Activated CD4-positive, alpha-beta T cell treated with anti-CD3 and anti-CD28 coated beads for 36 hours (primary cell): ENCODE data around the gene TMEM179. TPM values are rescaled to one million over a fixed set of nuclear protein-coding genes. Genes with fewer than 3 reads are reported as not detected.
A peak's percentile ranks its signal among the peaks of the same experiment; 100 is the strongest.

ENCODE experiments used
- ATAC-seq: fragments of 200-7000 bp; cut with Tn5 transposase; one replicate; pipeline ENCODE4 v1.10.0; 2021; ENCODE audit warnings: mild to moderate bottlenecking, moderate library complexity
- CTCF ChIA-PET: fragments of 350-600 bp; sonication (Branson Sonifier 250); formaldehyde crosslinking; loops from one replicate; lab custom pipeline; 2021; ENCODE audit warnings: antibody characterized with exemption; lab: Charles Lee
- POLR2A ChIA-PET: fragments of 350-600 bp; sonication (Branson Sonifier 250); formaldehyde crosslinking; loops from one replicate; lab custom pipeline; 2021; ENCODE audit warnings: antibody characterized with exemption, inconsistent platforms; lab: Charles Lee
- DNase-seq: peaks from one replicate; pipeline ENCODE4 v3.0.0-alpha.2; 2020
- H3K27ac Mint-ChIP-seq: one replicate; pipeline ENCODE4 v1.8.0; 2021; ENCODE audit warnings: mixed read lengths
- H3K27me3 Mint-ChIP-seq: one replicate; pipeline ENCODE4 v1.8.0; 2021; ENCODE audit warnings: mixed read lengths
- H3K36me3 Mint-ChIP-seq: one replicate; pipeline ENCODE4 v1.8.0; 2021; ENCODE audit warnings: low read depth, mixed read lengths
- H3K4me1 Mint-ChIP-seq: one replicate; pipeline ENCODE4 v1.8.0; 2021; ENCODE audit warnings: mixed read lengths
- H3K4me3 Mint-ChIP-seq: one replicate; pipeline ENCODE4 v1.8.0; 2021; ENCODE audit warnings: mild to moderate bottlenecking, moderate library complexity, mixed read lengths
- H3K9me3 Mint-ChIP-seq: one replicate; pipeline ENCODE4 v1.8.0; 2021; ENCODE audit warnings: low read depth, mixed read lengths
- intact Hi-C, 2 experiments: fragments of 100-400 bp; cut with DNase I in 1 of 2; cut with micrococcal nuclease in 1 of 2; formaldehyde crosslinking; loops; one replicate each; pipeline versions ENCODE4 v1.14.2 to v1.15.1; 2022 to 2024; cut with DNase I, micrococcal nuclease
- total RNA-seq, 2 experiments: library from RNA; stranded (reverse); gene quantifications; one replicate each; pipeline ENCODE4 v1.2.3, GENCODE V29; 2021

Gene TMEM179
- total RNA-seq, 2 experiments from 2014 or later = 0.32 TPM; not detected in 1

DNA sequence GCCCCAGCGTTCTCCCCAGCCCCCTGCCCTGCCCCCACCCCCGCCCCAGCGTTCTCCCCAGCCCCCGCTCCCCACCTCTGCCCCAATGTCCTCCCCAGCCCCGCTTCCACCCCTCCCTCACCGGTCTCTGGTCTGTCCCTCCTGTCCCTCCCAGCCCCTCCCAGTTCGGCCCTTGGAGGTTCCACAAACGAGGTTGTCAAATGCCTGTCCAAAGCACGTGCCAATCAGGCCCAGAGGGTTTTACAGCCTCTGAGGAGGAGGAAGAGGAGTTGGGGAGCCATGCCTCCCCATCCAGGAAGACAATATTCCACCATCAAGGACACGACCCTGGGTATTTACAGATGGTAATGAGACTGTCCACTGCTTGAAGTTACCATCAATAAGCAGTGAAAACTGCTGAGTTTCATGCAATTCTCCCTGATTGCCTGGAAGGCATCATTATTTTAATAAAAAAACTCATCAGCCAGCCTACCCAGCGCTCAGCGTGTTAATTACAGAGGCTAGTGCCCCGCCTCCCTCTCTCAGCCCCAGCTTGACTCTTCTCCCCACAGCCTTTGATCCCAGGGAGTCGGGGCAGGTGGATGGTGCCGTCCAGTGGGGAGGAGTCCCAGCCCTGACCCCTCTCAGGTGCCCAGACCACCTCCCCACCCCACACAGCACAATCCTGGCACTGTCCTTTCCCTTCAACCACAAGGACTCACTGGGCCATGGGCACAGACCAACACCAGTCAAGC lies 55.6 kb downstream of the TMEM179 start:
- H3K4me3 Mint-ChIP-seq = no peak overlapping the region
- H3K9me3 Mint-ChIP-seq = no peaks in the 10 kb centered on the region
- CTCF ChIA-PET = no interaction called here
- H3K36me3 Mint-ChIP-seq = no peaks in the 10 kb centered on the region
- no peak overlapping the region for H3K27ac Mint-ChIP-seq
- DNase-seq (no peak), ATAC-seq (no peak)
- H3K4me1 Mint-ChIP-seq = no peaks in the 10 kb centered on the region
- intact Hi-C loops = no loop called here
- POLR2A ChIA-PET = no interaction called here
- H3K27me3 Mint-ChIP-seq = peaks cover 14% of the 10 kb centered on the region

DNA sequence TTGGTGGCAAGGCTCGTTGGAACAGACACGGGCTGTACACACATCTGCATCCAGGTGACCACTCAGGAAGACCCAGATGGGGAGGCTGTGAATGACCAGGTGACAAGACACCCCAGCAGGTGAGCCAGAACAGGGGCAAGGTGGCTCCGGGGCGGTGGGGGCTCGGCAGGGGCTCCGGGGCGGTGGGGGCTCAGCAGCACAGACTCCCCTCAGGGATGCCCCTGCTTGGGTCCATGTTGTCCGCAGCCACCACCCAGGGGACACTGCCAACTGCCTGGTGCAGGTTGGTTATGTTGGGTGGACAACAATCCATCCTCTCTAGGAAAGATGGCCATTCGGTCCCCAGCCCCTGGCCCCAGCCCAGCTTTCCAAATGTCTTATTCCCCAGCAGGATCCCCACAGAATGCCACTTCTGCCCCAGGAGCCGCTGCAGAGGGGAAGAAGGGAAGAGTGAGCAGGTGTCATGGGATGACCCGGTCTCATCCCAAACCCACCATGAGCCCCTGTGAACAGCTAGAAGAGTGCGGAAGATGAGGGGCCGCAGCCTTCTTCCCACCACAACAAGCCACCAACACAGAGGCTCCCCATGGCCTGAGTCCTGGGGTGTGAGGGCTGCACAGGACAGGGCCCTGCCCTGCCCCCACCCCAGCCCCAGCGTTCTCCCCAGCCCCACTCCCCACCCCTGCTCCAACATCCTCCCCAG lies 56.4 kb downstream of the TMEM179 start:
- CTCF ChIA-PET = no interaction called here
- Mint-ChIP-seq H3K36me3 (no peaks in the 10 kb centered on the region), H3K27ac (no peak overlapping the region), H3K4me1 (no peaks in the 10 kb centered on the region), H3K4me3 (no peak overlapping the region), H3K27me3 (peaks cover 17% of the 10 kb centered on the region), H3K9me3 (no peaks in the 10 kb centered on the region)
- POLR2A ChIA-PET = no interaction called here
- ATAC-seq (no peak), DNase-seq (peak; percentile 2)
- intact Hi-C loops = no loop called here

DNA sequence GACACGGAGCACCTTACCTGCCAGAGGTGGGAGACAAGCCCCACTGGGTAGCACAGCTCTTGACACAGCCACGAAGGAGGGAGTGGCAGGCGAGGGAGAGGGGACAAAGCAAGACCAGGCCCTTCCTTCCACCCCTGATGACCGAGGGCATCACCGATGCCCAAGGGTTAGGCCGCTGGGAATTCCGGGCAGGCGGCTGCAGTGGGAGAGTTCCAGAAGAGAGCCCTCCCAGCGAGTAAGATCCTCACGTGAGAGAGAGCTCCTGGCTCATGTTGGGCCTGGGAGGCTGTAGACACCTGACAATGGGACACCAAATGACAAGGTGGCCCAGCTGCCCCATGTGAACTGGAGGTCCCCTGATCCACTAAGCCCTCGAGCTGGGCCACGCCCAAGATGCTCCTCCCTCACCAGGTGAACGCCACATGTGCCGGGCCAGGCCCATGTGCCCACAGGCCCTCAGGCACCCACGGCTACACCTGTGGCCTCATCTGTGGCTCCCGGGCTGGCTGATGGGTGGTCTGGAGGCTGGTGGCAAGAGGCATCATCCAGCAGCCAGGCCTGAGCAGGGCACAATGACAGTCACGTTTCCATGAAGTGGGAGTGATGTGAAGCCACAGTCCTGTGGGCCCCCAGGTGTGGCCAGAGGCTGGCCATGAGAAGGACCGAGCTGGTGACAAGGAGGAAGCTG lies 57.1 kb downstream of the TMEM179 start:
- Mint-ChIP-seq H3K4me3 (no peak overlapping the region), H3K9me3 (no peaks in the 10 kb centered on the region), H3K27ac (no peak overlapping the region), H3K36me3 (no peaks in the 10 kb centered on the region), H3K4me1 (no peaks in the 10 kb centered on the region), H3K27me3 (peaks cover 17% of the 10 kb centered on the region)
- intact Hi-C loops = no loop called here
- ChIA-PET POLR2A (no interaction called here), CTCF (no interaction called here)
- DNase-seq = peak; percentile 1
- ATAC-seq = no peak

DNA sequence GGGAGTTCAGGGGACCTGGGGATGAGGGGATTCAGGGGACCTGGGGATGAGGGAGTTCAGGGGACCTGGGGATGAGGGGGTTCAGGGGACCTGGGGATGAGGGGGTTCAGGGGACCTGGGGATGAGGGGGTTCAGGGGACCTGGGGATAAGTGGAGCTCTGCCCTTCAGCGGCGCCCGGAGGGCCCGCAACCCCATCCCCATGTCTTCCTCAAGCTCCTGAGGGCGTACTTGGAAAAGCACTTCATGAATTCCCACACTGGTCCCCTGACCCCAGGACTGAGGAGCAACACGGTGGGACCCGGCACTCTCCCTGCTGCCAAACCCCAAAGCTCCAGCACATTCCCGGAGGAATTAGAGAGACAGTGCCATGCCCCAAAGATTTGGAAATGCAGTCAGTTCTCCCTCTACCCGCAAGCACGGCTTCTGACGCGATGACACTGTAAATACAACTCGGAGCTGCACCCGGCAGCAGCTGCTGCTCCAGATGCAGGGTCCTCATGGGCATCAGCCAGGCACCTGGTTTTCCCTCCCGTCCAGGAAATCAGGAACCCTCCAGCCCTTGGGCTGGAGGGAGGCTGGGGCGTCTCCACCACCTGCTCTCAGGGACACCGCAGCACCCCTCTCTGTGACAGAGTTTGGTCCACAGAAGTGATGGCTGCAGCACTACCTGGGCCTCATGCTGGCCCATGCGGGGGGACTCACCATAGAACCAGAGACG lies 57.8 kb downstream of the TMEM179 start:
- POLR2A ChIA-PET = no interaction called here
- ATAC-seq = no peak

DNA sequence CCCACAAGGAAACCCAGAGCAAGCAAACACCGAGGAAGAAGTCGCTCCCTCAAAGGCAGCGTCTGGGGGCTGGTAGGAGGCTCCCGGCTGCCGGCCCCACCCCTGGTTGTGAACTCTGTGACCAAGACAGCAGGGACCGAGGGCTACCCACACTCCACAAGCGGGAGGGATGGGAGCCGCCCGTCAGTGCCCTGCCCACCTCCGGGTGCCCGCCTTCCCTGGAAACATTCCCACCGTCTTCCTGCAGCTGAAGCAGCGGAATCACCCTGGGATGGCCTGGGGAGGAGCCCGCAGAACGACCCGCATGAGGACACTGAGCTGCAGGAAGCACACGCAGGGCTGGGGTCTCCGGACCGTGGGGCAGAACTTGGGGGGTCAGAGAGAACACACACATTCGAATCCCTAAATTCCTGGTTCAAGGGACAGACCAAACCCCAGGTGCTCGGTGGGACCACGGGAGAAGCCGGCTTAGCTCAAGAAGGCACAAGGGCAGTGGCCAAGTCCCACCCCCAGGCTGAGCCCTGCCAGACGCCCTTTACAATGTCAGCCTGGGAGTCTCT lies 58.5 kb downstream of the TMEM179 start:
- ChIA-PET CTCF (no interaction called here), POLR2A (no interaction called here)
- no peaks in the 10 kb centered on the region for H3K9me3 Mint-ChIP-seq
- H3K4me1 Mint-ChIP-seq = no peaks in the 10 kb centered on the region
- no peak overlapping the region for H3K27ac Mint-ChIP-seq
- DNase-seq (no peak), ATAC-seq (no peak)
- intact Hi-C loops = no loop called here
- H3K27me3 Mint-ChIP-seq = peaks cover 19% of the 10 kb centered on the region
- no peaks in the 10 kb centered on the region for H3K36me3 Mint-ChIP-seq
- no peak overlapping the region for H3K4me3 Mint-ChIP-seq

More for the DNA sequence above, 57.8 kb downstream of the TMEM179 start:
- H3K4me1 Mint-ChIP-seq = no peaks in the 10 kb centered on the region
- H3K4me3 Mint-ChIP-seq = no peak overlapping the region
- CTCF ChIA-PET = no interaction called here
- no peak overlapping the region for H3K27ac Mint-ChIP-seq
- DNase-seq = no peak
- intact Hi-C loops = no loop called here
- no peaks in the 10 kb centered on the region for H3K9me3 Mint-ChIP-seq
- peaks cover 20% of the 10 kb centered on the region for H3K27me3 Mint-ChIP-seq
- no peaks in the 10 kb centered on the region for H3K36me3 Mint-ChIP-seq

DNA sequence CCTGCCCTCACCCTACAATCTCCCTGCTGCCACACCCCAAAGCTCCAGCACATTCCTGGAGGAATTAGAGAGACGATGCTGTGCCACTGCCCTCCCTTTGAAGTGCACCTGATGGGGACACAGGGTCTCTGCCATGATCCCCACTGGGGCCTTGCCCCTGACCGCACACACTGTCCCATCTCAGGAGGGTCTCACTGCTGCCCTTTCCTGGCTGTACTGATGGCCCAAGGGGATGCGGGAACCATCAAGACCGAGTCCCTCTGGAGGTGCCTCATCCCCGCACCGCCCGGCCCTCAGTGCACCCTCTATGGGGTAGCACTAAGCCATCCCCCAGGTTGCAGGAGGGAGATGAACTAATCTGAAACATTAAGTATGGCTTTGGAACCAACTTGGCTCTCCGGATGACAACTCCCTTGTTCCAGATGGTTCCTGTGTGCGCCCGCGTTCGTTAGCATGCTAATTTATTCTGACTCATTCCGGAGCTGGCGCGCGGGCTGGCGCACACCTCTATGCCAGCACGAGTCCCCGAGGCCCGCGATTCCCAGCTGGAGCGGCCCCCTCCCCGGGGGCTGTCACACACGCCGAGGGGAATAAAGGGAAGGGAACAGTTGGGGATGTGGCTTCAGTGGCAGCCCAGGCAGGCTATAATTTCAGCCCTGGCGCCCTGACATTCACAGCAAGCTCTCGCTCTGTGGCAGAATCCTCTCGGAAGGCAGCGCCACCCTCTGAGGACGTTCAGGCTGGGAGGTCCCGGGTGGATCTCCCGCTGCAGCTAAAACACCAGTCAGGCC lies 59.2 kb downstream of the TMEM179 start:
- no peaks in the 10 kb centered on the region for H3K36me3 Mint-ChIP-seq
- peaks cover 15% of the 10 kb centered on the region for H3K27me3 Mint-ChIP-seq
- H3K4me1 Mint-ChIP-seq = no peaks in the 10 kb centered on the region
- no peak overlapping the region for H3K27ac Mint-ChIP-seq
- no peak overlapping the region for H3K4me3 Mint-ChIP-seq
- no peak for ATAC-seq
- DNase-seq = no peak
- no peaks in the 10 kb centered on the region for H3K9me3 Mint-ChIP-seq
- ChIA-PET CTCF (no interaction called here), POLR2A (no interaction called here)
- intact Hi-C loops = no loop called here

DNA sequence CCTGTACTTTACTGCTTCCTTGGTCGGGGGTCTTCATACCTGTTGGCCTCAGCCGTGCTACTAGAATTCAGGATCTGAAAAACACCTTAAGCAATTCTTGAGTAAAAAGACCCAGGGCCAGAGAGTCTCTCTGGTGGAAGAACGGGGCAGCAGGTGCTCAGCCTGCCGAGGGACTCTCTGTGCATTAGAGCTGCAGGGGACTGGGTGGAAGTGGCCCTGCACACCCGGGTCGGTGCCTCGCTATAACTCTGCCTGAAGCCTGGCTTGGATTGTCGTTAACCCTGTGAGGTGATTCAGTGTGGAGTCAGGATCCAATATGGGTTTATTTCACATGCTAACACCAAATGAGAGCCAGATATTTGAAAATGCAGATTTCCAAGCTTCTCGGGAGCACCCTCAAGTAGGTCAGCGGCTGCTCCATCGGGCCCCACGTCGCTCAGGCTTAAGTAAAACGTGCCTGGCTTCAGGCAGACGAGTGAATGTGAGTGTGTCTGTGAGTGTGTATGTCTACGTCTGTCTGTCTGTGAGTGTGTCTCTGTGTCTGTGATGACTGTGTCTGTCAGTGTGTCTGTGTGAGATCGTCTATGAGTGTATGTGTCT lies 60.1 kb downstream of the TMEM179 start:
- CTCF ChIA-PET = no interaction called here
- intact Hi-C loops = no loop called here
- no peaks in the 10 kb centered on the region for H3K9me3 Mint-ChIP-seq

DNA sequence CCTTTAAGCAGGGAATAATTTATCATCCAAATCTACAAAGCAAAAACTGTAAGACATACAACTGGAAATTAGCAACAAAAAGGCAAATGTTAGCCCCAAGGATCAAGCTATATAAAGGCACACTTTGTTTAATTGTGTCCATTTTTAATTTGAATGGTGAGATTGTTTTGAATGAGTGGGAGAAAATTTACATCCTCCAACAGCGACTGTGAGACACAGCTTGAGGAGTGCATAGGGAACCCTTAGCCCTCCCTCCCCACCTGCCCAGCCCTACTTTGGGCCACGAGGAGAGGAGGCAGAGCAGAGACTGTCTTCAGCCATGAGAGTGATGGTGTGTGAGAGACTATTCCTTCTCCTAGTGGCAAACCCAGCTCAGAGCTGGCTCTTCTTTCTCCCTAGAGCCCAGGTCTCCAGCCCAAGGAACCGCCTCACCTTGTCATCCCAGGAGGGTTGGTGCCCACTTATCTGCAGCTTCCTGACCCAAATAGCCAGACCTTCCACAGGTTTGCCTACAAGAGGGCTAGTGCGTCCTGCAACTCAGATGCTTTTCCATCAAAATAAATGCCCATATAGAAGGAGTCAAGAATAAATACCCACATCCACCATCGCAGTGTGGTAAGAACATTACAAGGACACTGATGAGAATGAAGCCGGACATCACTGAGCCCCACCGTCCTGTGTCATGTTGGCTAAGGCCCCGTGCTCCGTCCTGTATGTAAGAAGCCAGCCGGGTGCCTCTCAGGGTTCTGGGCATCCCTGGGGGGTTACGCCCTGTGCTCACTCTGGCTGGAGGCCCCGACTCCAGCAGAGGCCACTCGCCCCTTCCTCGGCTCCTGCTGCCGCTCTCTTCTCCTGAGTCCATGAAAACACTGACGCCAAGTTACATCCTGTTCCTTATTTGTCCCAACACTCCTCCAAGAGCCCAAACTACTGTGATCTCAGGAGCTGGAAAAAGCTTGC lies 61.4 kb downstream of the TMEM179 start:
- POLR2A ChIA-PET = no interaction called here
- intact Hi-C loops = no loop called here

More for the DNA sequence above, 60.1 kb downstream of the TMEM179 start:
- Mint-ChIP-seq H3K27ac (no peak overlapping the region), H3K4me3 (no peak overlapping the region), H3K36me3 (no peaks in the 10 kb centered on the region), H3K4me1 (no peaks in the 10 kb centered on the region), H3K27me3 (peaks cover 14% of the 10 kb centered on the region)
- DNase-seq (no peak), ATAC-seq (no peak)
- POLR2A ChIA-PET = no interaction called here

DNA sequence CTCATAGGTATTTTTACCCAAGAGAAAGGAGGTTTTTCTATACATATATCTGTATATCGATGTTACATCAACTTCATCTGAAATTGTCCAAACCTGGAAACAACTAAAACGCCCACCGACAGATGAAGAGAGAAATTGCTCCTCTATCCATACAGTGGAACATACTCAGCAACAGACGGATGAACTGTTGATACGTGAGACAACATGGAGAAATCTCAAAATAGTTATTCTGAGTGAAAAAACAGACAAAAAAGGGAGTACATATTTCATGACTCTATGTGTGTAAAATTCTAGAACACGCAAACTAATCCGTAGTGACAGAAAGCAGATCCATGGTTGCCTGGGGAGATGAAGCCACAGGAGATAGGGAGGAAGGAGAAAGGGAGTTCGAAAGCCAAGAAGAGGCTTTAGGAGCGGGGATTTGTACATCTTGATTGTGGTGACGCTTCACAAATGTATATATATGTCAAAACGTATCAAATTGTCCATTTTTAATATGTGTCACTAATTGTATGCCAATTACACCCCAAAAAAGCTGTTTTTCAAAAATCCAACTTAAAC lies 62.6 kb downstream of the TMEM179 start:
- ChIA-PET POLR2A (no interaction called here), CTCF (interaction anchor here (0.6 kb wide), 1 partner anchor 193 kb away, joined by 4 read pairs; no protein-coding TSS in a partner anchor)
- no peaks in the 10 kb centered on the region for H3K36me3 Mint-ChIP-seq
- peaks cover 9% of the 10 kb centered on the region for H3K27me3 Mint-ChIP-seq
- no peak overlapping the region for H3K4me3 Mint-ChIP-seq
- peaks cover 3% of the 10 kb centered on the region for H3K4me1 Mint-ChIP-seq
- no peak overlapping the region for H3K27ac Mint-ChIP-seq
- ATAC-seq (no peak), DNase-seq (no peak)
- no peaks in the 10 kb centered on the region for H3K9me3 Mint-ChIP-seq
- intact Hi-C loops = no loop called here

More for the DNA sequence above, 61.4 kb downstream of the TMEM179 start:
- Mint-ChIP-seq H3K36me3 (no peaks in the 10 kb centered on the region), H3K27me3 (peaks cover 12% of the 10 kb centered on the region), H3K4me3 (no peak overlapping the region), H3K4me1 (no peaks in the 10 kb centered on the region), H3K9me3 (no peaks in the 10 kb centered on the region), H3K27ac (no peak overlapping the region)
- CTCF ChIA-PET = no interaction called here
- ATAC-seq = no peak
- no peak for DNase-seq
